HG02840 (cell line): ENCODE results near the gene GMDS.

ENCODE experiments used
- ATAC-seq: cut with Tn5 transposase; IDR thresholded peaks from one replicate; pipeline ENCODE4 v1.9.1; 2021; ENCODE audit warnings: mild to moderate bottlenecking, moderate library complexity, moderate number of reproducible peaks; ENCODE audit not compliant: unreplicated experiment, low FRiP score

GMDS gene

DNA sequence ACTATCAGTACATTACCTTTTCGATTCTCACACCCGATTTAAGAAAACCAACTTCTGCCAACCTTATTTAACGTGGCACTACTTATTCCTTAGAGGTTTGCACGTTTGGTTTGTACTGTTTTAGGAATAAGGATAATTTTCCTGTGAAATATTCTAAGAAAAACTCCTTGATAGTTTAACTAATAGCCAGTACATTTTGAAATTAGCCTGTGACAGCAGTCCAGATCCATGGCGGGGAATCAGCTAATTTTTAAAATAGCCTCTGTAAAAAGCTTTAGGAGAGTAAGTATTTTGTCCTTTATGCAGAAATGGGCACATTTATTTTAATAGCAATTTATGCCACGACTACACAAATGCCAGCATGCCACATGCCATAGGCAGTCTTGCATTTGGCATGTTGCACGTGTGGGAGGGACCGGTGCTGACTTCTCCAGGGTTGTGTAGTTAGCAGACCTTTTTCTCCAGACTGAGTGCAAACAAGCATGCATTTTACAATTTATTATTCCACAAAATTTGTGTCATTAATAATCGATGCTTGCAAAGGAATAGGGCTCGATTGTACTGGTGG is 629.5 kb downstream of the GMDS start:
- no peak for ATAC-seq

- ATAC-seq = no peak
These were observed 630.1 kb downstream of the GMDS start for GRCh38 chr6:1615151-1615852.

GRCh38 chr6:1614448-1615150 is 630.8 kb downstream of the GMDS start:
- ATAC-seq = no peak

GRCh38 chr6:1613688-1614447 is 631.5 kb downstream of the GMDS start:
- no peak for ATAC-seq

DNA sequence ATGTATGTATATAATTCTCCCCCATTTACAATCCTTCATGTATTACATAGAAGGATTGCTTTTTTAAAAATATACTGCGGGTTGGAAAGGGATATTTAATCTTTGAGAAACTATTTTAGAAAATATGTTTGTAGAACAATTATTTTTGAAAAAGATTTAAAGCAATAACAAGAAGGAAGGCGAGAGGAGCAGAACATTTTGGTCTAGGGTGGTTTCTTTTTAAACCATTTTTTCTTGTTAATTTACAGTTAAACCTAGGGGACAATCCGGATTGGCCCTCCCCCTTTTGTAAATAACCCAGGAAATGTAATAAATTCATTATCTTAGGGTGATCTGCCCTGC is 632.1 kb downstream of the GMDS start:
- no peak for ATAC-seq

- no peak for ATAC-seq
These were observed 632.5 kb downstream of the GMDS start for GRCh38 chr6:1612974-1613306.

DNA sequence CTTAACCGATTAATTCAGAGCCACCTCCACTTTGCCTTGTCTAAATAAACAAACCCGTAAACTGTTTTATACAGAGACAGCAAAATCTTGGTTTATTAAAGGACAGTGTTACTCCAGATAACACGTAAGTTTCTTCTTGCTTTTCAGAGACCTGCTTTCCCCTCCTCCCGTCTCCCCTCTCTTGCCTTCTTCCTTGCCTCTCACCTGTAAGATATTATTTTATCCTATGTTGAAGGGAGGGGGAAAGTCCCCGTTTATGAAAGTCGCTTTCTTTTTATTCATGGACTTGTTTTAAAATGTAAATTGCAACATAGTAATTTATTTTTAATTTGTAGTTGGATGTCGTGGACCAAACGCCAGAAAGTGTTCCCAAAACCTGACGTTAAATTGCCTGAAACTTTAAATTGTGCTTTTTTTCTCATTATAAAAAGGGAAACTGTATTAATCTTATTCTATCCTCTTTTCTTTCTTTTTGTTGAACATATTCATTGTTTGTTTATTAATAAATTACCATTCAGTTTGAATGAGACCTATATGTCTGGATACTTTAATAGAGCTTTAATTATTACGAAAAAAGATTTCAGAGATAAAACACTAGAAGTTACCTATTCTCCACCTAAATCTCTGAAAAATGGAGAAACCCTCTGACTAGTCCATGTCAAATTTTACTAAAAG is 633.0 kb downstream of the GMDS start:
- no peak for ATAC-seq

GRCh38 chr6:1611572-1612298 is 633.7 kb downstream of the GMDS start:
- no peak for ATAC-seq

GRCh38 chr6:1611322-1611571 is 634.2 kb downstream of the GMDS start:
- ATAC-seq = no peak

DNA sequence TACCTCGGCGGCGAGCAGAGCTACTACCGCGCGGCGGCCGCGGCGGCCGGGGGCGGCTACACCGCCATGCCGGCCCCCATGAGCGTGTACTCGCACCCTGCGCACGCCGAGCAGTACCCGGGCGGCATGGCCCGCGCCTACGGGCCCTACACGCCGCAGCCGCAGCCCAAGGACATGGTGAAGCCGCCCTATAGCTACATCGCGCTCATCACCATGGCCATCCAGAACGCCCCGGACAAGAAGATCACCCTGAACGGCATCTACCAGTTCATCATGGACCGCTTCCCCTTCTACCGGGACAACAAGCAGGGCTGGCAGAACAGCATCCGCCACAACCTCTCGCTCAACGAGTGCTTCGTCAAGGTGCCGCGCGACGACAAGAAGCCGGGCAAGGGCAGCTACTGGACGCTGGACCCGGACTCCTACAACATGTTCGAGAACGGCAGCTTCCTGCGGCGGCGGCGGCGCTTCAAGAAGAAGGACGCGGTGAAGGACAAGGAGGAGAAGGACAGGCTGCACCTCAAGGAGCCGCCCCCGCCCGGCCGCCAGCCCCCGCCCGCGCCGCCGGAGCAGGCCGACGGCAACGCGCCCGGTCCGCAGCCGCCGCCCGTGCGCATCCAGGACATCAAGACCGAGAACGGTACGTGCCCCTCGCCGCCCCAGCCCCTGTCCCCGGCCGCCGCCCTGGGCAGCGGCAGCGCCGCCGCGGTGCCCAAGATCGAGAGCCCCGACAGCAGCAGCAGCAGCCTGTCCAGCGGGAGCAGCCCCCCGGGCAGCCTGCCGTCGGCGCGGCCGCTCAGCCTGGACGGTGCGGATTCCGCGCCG is 634.7 kb downstream of the GMDS start:
- peak; percentile 19 for ATAC-seq

DNA sequence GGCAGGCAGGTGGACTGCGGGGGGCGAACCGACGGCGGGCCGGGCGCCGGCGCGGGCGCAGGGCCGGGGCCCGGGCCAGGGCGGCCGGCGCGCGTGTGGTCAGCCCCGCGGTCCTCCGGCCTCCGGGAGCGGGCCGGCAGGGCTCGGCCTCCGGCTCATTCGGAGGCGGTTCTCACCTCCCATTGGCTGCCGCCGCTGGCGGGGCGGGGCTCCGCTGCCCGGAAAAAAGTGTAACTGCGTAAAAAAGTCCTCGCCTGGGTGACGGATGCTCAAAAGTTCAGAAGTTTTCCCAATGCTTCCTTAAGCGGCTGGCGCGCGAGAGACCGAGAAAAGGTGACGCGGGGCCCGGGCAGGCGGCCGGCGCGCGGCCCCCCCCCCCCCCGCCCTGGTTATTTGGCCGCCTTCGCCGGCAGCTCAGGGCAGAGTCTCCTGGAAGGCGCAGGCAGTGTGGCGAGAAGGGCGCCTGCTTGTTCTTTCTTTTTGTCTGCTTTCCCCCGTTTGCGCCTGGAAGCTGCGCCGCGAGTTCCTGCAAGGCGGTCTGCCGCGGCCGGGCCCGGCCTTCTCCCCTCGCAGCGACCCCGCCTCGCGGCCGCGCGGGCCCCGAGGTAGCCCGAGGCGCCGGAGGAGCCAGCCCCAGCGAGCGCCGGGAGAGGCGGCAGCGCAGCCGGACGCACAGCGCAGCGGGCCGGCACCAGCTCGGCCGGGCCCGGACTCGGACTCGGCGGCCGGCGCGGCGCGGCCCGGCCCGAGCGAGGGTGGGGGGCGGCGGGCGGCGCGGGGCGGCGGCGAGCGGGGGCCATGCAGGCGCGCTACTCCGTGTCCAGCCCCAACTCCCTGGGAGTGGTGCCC is 635.5 kb downstream of the GMDS start, which contains the start of gene FOXC1:
Gene FOXC1, plus strand, starts transcription at position 268 of the 849 bp plus-strand sequence. Its CDS starts 531 bp downstream, at position 799.
- peak; percentile 52 for ATAC-seq

DNA sequence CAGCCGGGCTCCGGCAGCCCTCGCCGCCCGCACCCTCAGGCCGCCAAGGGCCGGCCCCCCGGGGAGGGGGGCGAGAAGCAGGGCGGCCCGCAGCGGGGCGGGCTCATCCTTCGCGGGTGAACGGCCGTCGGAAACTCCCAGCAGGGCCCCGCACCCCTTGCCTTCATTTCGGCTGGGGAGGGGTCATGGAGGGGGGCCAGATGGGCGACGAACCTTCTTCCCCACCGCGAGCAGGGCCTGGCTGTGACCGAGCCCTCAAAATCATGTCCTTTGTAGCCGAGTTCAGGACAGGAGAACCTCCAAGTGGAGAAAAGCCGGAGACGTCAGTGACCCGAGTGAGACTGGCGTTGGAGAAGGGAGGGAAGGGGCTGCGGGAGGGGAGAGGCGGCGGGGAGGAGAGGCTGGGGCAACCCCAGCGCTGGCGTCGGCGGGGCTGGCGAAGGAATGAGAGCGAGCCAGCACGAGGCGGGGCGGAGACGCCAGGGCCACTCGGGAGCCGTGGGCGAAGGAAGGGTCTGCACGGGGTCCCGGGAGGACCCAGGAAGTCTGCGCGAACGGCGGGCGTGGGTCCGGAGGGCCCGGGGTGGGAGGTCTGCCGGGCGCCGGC is 636.3 kb downstream of the GMDS start:
- no peak for ATAC-seq

DNA sequence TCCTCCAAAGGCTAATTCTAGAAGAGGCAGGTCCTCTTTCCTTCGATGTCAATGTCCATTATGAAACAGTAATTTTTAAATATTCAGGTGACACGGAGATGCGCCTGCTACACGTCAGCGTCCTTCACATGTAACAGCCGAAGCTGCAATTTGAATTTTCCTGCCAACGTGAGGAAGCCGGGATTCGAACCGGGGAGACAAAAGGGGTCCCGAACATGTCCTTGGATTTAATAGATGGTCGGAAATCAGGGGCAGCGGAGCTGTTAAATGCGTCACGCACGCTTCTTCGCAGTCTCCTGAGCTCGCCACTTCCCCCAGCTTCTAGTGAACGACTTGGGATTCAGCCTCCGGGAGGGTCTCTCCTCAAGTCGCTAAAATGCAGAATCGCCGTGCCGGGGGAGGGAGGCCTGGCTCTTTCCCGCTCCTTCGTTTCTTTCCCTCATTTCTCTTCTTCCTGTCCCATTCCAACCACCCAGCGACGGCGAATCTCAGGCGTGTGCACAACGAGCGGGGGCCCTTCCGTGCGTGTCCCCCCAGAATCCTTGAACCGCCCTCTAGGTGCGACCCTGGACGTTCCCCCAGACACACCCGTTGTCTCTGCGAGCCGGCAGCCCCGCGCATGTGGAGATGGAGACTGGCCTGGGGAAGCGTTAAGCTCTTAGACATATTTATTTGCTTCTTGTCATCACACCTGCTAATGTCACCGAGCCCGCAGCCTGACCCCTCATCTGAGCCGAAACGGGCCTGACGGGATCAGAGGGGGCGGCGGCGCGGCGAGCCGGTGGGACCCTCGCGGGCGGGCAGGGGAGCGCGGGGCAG is 637.0 kb downstream of the GMDS start:
- ATAC-seq = no peak

GRCh38 chr6:1607516-1608221 is 637.7 kb downstream of the GMDS start:
- no peak for ATAC-seq

DNA sequence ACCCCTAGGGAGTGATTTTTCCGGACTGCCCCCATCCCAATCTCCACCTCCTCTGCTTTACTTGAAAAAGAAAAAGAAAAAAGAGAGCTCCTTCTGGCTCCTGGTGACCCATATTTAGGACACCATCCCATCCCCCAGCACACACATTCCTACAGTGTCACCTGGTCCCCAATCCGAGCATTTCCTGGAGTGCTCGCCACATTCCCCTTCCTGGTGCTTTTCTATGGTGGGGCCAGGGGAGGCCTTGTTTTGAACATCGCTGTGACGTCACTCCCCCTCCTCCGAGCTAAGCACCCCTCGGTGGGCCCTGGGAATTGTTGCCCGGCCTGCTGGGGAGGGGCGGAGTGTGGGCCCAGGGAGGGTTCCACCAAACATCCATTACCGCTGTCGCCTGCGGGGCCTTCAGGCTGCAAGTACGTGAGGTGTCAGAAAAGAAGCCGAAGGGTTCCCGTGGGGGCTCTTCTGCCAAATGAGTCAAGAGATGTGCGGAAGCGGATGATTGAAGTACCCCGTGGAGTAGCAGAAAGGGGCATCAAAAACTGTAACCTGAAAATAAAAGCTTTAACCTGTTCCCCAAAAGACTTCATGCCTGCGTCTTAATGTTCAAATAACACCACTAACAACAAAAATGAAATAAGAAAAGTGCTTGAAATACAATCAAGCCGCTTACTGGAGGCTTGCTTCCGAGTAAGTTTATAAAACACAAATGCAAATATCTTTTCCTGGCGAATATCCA is 638.5 kb downstream of the GMDS start:
- no peak for ATAC-seq
